GM12892 (cell line): ENCODE data around the gene ECE1.

ENCODE experiments used
- POLR2A ChIP-seq: IDR thresholded peaks from 2 replicates; pipeline ENCODE4 v1.6.1; 2011; ENCODE audit warnings: low read depth, low read length, control low read depth
- POLR2AphosphoS5 ChIP-seq: IDR thresholded peaks from 2 replicates; pipeline ENCODE4 v1.6.1; 2011; ENCODE audit warnings: low read depth, low read length, control low read depth

- TF ChIP-seq POLR2A = no peak
- no peak for TF ChIP-seq POLR2AphosphoS5
Measured at GRCh38 chr1:21308847-21309652, 18.8 kb upstream of the ECE1 start.
